ENCODE measurements around the gene LPGAT1. TPM values are rescaled to one million over a fixed set of nuclear protein-coding genes. Genes with fewer than 3 reads are reported as not detected.

Gene LPGAT1
- total RNA-seq, 2 experiments from 2014 or later, result 59.3 to 60.5 TPM

DNA sequence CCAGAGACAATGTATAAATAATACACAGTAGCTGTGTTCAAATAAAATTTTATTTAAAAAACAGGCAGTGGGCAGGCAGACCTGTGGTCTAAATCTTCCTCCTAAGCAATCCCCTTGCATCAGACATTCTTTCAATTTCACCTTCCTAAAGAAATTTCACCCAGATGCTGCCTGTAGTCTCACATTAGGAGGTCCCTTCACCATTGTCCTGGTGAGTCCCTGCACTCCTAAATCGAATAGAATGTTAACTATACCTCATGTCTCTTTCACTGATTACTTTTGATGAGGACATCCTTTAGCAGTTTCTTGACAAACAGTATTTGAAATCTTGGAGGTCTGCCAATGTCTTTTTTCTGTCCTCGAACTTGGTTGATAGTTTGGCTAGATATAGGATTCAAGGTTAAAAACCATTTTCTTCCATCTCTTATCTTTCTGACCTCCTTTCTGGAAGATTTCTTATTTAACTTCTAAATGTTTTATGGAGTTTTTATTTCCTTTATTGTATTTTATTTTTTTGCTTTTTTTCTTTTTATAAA, 77.5 kb downstream of the LPGAT1 start:
- H3K4me3 Mint-ChIP-seq, result no peak overlapping the region
- H3K9me3 Mint-ChIP-seq (ENCODE audit: insufficient read depth), result no peaks in the 10 kb centered on the region
- CTCF ChIA-PET, result interaction anchor here (1.8 to 2.8 kb wide), 2 partner anchors 9 to 55 kb away, joined by 5 to 11 read pairs; no protein-coding TSS in a partner anchor
- ATAC-seq, result no peak
- H3K36me3 Mint-ChIP-seq (ENCODE audit: low read depth), result peaks cover 17% of the 10 kb centered on the region
- DNase-seq, result no peak
- H3K27me3 Mint-ChIP-seq (ENCODE audit: low read depth), result no peaks in the 10 kb centered on the region
- H3K4me1 Mint-ChIP-seq (ENCODE audit: low read depth), result no peaks in the 10 kb centered on the region
- POLR2A ChIA-PET, result no interaction called here
- no peak overlapping the region for H3K27ac Mint-ChIP-seq

- Mint-ChIP-seq H3K9me3 (ENCODE audit: insufficient read depth) (no peaks in the 10 kb centered on the region), H3K4me1 (ENCODE audit: low read depth) (no peaks in the 10 kb centered on the region), H3K27me3 (ENCODE audit: low read depth) (no peaks in the 10 kb centered on the region), H3K36me3 (ENCODE audit: low read depth) (peaks cover 11% of the 10 kb centered on the region), H3K27ac (no peak overlapping the region), H3K4me3 (no peak overlapping the region)
- ChIA-PET CTCF (interaction anchor here (1.8 to 2.8 kb wide), 2 partner anchors 10 to 54 kb away, joined by 5 to 11 read pairs; no protein-coding TSS in a partner anchor), POLR2A (no interaction called here)
- DNase-seq (no peak), ATAC-seq (no peak)
These were observed 78.2 kb downstream of the LPGAT1 start for GRCh38 chr1:211752317-211752716.

DNA sequence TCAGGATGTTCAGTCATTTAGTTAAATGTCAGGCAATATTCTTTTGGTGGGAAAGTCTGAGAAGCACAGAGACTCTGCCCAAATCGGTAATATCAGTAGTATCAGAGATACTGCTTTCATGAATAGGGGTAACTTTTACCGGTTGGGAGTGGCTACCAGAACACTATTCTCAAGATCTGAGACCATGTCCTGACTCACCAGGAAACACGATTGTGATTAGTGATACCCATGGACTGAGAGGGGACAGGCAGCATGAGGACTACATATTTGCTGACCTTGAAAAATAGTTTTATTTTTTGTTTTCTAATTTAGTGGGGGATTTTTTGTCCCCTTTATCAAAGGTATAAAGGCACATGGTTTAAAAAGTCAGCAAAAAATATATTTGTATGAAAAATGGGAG, 79.1 kb downstream of the LPGAT1 start:
- no peak for DNase-seq
- CTCF ChIA-PET, result interaction anchor here (1.8 to 2.8 kb wide), 2 partner anchors 10 to 53 kb away, joined by 5 to 11 read pairs; no protein-coding TSS in a partner anchor
- POLR2A ChIA-PET, result no interaction called here
- no peak for ATAC-seq
- no peaks in the 10 kb centered on the region for H3K27me3 Mint-ChIP-seq (ENCODE audit: low read depth)
- no peaks in the 10 kb centered on the region for H3K4me1 Mint-ChIP-seq (ENCODE audit: low read depth)
- no peak overlapping the region for H3K4me3 Mint-ChIP-seq
- H3K27ac Mint-ChIP-seq, result no peak overlapping the region
- H3K9me3 Mint-ChIP-seq (ENCODE audit: insufficient read depth), result no peaks in the 10 kb centered on the region
- H3K36me3 Mint-ChIP-seq (ENCODE audit: low read depth), result peaks cover 15% of the 10 kb centered on the region

DNA sequence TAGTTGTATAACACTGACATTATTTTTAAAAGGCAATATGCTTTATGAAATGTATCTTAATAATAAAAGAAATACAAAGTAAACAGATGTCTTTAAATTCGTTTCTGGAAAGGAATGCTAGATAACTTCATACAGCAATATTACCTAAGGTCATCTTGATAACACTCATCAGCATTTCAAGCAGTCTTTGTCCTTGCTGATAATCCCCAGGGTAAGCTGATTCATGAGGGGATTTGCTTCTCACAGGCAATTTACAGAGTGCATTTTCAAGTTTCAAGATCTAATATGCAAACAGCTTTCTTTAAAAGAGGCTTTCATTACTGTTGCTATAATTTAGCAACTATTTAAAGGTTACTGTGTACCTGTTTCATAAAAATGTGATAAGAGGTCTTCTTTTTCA, 80.0 kb downstream of the LPGAT1 start:
- no peaks in the 10 kb centered on the region for H3K4me1 Mint-ChIP-seq (ENCODE audit: low read depth)
- no peak overlapping the region for H3K27ac Mint-ChIP-seq
- H3K4me3 Mint-ChIP-seq, result no peak overlapping the region
- H3K36me3 Mint-ChIP-seq (ENCODE audit: low read depth), result peaks cover 19% of the 10 kb centered on the region
- ATAC-seq (no peak), DNase-seq (no peak)
- ChIA-PET CTCF (interaction anchor here (1.1 to 2.8 kb wide), 3 partner anchors 11 to 285 kb away, joined by 3 to 11 read pairs (median 4); partner anchors contain the start of genes DTL and INTS7), POLR2A (no interaction called here)
- no peaks in the 10 kb centered on the region for H3K27me3 Mint-ChIP-seq (ENCODE audit: low read depth)
- no peaks in the 10 kb centered on the region for H3K9me3 Mint-ChIP-seq (ENCODE audit: insufficient read depth)

- H3K36me3 Mint-ChIP-seq (ENCODE audit: low read depth), result peaks cover 19% of the 10 kb centered on the region
- H3K27ac Mint-ChIP-seq, result no peak overlapping the region
- CTCF ChIA-PET, result interaction anchor here (1.2 to 1.8 kb wide), 2 partner anchors 10 to 51 kb away, joined by 4 read pairs; no protein-coding TSS in a partner anchor
- H3K9me3 Mint-ChIP-seq (ENCODE audit: insufficient read depth), result no peaks in the 10 kb centered on the region
- no peaks in the 10 kb centered on the region for H3K4me1 Mint-ChIP-seq (ENCODE audit: low read depth)
- H3K4me3 Mint-ChIP-seq, result no peak overlapping the region
- DNase-seq (no peak), ATAC-seq (no peak)
- POLR2A ChIA-PET, result no interaction called here
- H3K27me3 Mint-ChIP-seq (ENCODE audit: low read depth), result no peaks in the 10 kb centered on the region
These were observed 81.3 kb downstream of the LPGAT1 start for GRCh38 chr1:211749251-211749650.

DNA sequence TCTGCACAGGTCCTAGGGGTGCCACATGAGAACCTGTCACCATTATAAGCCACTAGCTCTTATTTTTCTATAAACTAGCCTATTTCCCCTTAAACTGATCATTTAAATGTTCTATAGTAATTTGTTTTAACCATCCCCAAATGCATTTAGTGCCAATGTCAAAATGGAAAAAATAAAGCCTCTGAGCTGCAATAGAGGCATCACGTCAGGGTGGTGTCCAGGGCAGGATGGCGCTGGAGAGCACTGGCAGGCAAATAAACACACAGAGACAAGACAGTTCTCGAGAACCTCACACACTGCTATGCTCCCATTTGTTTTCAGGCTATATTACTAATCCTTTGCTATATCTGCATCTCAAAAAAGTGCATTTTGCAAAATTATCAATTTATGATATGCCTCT, 81.8 kb downstream of the LPGAT1 start:
- Mint-ChIP-seq H3K36me3 (ENCODE audit: low read depth) (peaks cover 19% of the 10 kb centered on the region), H3K4me3 (no peak overlapping the region), H3K9me3 (ENCODE audit: insufficient read depth) (no peaks in the 10 kb centered on the region), H3K27me3 (ENCODE audit: low read depth) (no peaks in the 10 kb centered on the region), H3K27ac (no peak overlapping the region), H3K4me1 (ENCODE audit: low read depth) (no peaks in the 10 kb centered on the region)
- ChIA-PET CTCF (interaction anchor here (0.9 to 1.8 kb wide), 2 partner anchors 19 to 51 kb away, joined by 3 to 4 read pairs; no protein-coding TSS in a partner anchor), POLR2A (no interaction called here)
- no peak for DNase-seq
- ATAC-seq, result no peak

DNA sequence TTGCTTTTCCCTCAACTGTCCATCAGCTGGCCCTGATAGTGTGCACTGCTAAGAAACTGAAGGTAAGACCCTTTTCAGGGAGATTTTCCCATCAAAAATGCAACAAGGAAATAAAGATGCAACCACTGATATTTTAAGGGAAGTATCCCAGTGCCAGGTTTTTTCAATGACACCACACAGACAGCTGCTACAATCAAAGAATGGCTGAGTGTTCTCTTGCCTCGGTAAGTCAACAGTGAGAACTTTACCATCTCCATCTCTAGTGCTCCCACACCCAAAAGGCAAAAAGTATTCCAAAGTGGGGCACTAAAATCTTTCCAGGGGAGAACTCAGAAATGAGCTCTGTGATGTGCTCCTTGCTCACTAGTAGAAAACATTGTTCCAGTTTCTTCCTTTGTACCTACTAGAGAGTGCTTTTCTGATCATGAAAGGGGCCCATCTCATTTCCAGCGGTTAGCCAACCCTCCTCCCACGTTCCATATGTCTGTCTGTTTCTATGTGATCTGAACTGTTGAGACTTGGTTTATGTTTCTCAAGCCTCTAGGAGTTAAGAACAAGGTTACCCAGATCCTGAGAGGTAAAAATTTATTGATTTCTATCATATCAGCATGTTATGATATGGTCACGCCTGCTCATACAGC, 87.6 kb downstream of the LPGAT1 start:
- Mint-ChIP-seq H3K9me3 (ENCODE audit: insufficient read depth) (no peaks in the 10 kb centered on the region), H3K36me3 (ENCODE audit: low read depth) (peaks cover 16% of the 10 kb centered on the region), H3K27me3 (ENCODE audit: low read depth) (no peaks in the 10 kb centered on the region), H3K4me3 (no peak overlapping the region), H3K4me1 (ENCODE audit: low read depth) (peaks cover 33% of the 10 kb centered on the region), H3K27ac (no peak overlapping the region)
- ChIA-PET POLR2A (no interaction called here), CTCF (interaction anchor here (0.7 to 2.0 kb wide), 3 partner anchors 11 to 62 kb away, joined by 3 to 6 read pairs (median 4); no protein-coding TSS in a partner anchor)
- DNase-seq (no peak), ATAC-seq (no peak)

DNA sequence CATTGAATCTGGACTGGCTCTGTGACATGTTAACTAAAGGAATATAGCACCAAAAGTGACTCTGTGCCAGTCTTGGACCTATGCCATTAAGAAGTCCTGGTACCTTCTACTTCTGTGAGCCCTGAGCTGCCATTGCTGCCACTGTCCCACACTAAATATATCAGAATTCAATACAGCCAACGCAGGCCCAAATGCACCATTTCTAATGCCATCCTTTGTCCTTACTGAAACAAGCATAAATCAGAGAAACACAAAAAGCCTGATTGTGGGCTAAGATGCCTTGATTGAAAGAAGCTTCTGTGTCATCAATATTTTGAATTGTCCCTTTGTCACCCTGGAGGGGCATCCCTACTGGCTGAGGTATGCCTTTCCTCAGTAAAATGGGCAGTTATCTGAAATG, 88.3 kb downstream of the LPGAT1 start:
- no peak for DNase-seq
- CTCF ChIA-PET, result interaction anchor here (1.0 to 2.0 kb wide), 3 partner anchors 10 to 61 kb away, joined by 4 to 6 read pairs (median 4); no protein-coding TSS in a partner anchor
- H3K9me3 Mint-ChIP-seq (ENCODE audit: insufficient read depth), result no peaks in the 10 kb centered on the region
- H3K27ac Mint-ChIP-seq, result no peak overlapping the region
- POLR2A ChIA-PET, result interaction anchor here (0.6 kb wide), 1 partner anchor 104 kb away, joined by 3 read pairs; no protein-coding TSS in a partner anchor
- no peak overlapping the region for H3K4me3 Mint-ChIP-seq
- H3K4me1 Mint-ChIP-seq (ENCODE audit: low read depth), result peaks cover 40% of the 10 kb centered on the region
- H3K27me3 Mint-ChIP-seq (ENCODE audit: low read depth), result no peaks in the 10 kb centered on the region
- peaks cover 16% of the 10 kb centered on the region for H3K36me3 Mint-ChIP-seq (ENCODE audit: low read depth)
- no peak for ATAC-seq

DNA sequence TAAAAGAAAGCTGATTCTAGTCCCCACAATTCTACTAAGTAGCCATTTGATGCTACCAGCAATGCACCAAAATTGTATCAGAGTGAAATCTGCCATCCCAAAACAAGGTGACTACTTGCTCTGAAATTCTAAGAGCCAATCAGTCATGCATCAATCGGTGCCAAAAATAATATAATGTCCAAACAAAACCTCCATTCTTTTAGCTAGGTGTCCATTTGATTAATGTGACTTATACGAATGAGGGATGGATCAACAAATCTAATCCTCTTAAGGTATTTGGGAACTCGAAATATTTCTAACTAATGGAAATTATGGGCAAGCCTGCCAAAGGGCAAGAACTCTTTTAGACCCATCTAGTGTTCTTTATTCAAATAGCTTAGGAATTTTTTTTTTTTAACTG, 88.8 kb downstream of the LPGAT1 start:
- no peak for ATAC-seq

DNA sequence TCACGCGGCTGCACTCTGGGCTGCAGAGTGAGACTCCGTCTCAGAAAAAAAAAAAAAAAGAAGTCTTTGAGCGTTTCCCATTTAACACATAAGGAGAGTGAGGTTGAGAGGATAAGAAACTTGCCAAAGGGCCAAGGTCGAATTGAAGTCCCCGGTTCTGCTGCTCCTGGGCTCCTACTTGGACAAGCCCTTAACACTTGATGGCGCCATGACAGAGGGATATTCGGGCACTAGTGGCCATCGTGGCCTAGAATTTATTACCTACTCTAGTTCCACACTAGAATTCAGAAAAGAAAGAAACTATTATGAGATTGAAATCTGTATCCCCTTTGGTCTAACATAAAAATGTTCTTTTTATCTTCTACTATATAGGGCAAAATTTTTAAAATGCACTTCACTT, 89.4 kb downstream of the LPGAT1 start:
- Mint-ChIP-seq H3K36me3 (ENCODE audit: low read depth) (peaks cover 8% of the 10 kb centered on the region), H3K4me3 (no peak overlapping the region), H3K27ac (peak overlapping the region; percentile 34), H3K4me1 (ENCODE audit: low read depth) (peaks cover 42% of the 10 kb centered on the region), H3K9me3 (ENCODE audit: insufficient read depth) (no peaks in the 10 kb centered on the region), H3K27me3 (ENCODE audit: low read depth) (no peaks in the 10 kb centered on the region)
- POLR2A ChIA-PET, result no interaction called here
- no peak for DNase-seq
- CTCF ChIA-PET, result interaction anchor here (0.6 to 2.0 kb wide), 3 partner anchors 60 to 64 kb away, joined by 3 to 6 read pairs (median 4); no protein-coding TSS in a partner anchor
- ATAC-seq, result no peak

More for the DNA sequence above, 88.8 kb downstream of the LPGAT1 start:
- POLR2A ChIA-PET, result interaction anchor here (0.6 kb wide), 1 partner anchor 104 kb away, joined by 3 read pairs; no protein-coding TSS in a partner anchor
- H3K36me3 Mint-ChIP-seq (ENCODE audit: low read depth), result peaks cover 12% of the 10 kb centered on the region
- CTCF ChIA-PET, result interaction anchor here (0.6 to 2.0 kb wide), 4 partner anchors 9 to 65 kb away, joined by 4 to 6 read pairs (median 4); no protein-coding TSS in a partner anchor
- H3K4me3 Mint-ChIP-seq, result no peak overlapping the region
- H3K27ac Mint-ChIP-seq, result no peak overlapping the region
- no peak for DNase-seq
- no peaks in the 10 kb centered on the region for H3K9me3 Mint-ChIP-seq (ENCODE audit: insufficient read depth)
- peaks cover 41% of the 10 kb centered on the region for H3K4me1 Mint-ChIP-seq (ENCODE audit: low read depth)
- H3K27me3 Mint-ChIP-seq (ENCODE audit: low read depth), result no peaks in the 10 kb centered on the region

- H3K27ac Mint-ChIP-seq, result peak overlapping the region; percentile 88
- H3K36me3 Mint-ChIP-seq (ENCODE audit: low read depth), result peaks cover 5% of the 10 kb centered on the region
- CTCF ChIA-PET, result interaction anchor here (0.8 to 2.6 kb wide), 9 partner anchors 10 to 716 kb away, joined by 3 to 30 read pairs (median 4); partner anchors contain the start of genes DTL and INTS7
- peak overlapping the region; percentile 62 for H3K4me3 Mint-ChIP-seq
- H3K27me3 Mint-ChIP-seq (ENCODE audit: low read depth), result no peaks in the 10 kb centered on the region
- H3K4me1 Mint-ChIP-seq (ENCODE audit: low read depth), result peaks cover 42% of the 10 kb centered on the region
- H3K9me3 Mint-ChIP-seq (ENCODE audit: insufficient read depth), result no peaks in the 10 kb centered on the region
- ATAC-seq, result peak; percentile 47
- peak; percentile 46 for DNase-seq
- POLR2A ChIA-PET, result interaction anchor here (1.2 kb wide), 1 partner anchor 89 kb away, joined by 3 read pairs; no protein-coding TSS in a partner anchor
These were observed 90.7 kb downstream of the LPGAT1 start for GRCh38 chr1:211739671-211740411.

Measured in activated CD8-positive, alpha-beta T cell treated with anti-CD3 and anti-CD28 coated beads, Interleukin-2, amount 10 ng/mL, durations not matched to agents 7 days and 5 days (primary cell).